GM19372 (cell line): ENCODE data around the gene KCNIP1.

Experiments
- ATAC-seq: cut with Tn5 transposase; IDR thresholded peaks from one replicate; pipeline ENCODE4 v1.9.1; 2021; ENCODE audit warnings: mild to moderate bottlenecking, low read depth, moderate library complexity; ENCODE audit not compliant: unreplicated experiment

The KCNIP1 gene

GRCh38 chr5:170504616-170505266 lies 921 bp downstream of the KCNIP1 start:
- ATAC-seq, result no peak

- ATAC-seq, result no peak
Measured at GRCh38 chr5:170508036-170508435, 4.2 kb downstream of the KCNIP1 start.

GRCh38 chr5:170508660-170509347 lies 5.0 kb downstream of the KCNIP1 start:
- ATAC-seq, result no peak

GRCh38 chr5:170509348-170509660 lies 5.5 kb downstream of the KCNIP1 start:
- no peak for ATAC-seq

GRCh38 chr5:170510126-170510525 lies 6.3 kb downstream of the KCNIP1 start:
- no peak for ATAC-seq

GRCh38 chr5:170510559-170510958 lies 6.7 kb downstream of the KCNIP1 start:
- no peak for ATAC-seq

- no peak for ATAC-seq
Measured at GRCh38 chr5:170511551-170512258, 7.9 kb downstream of the KCNIP1 start.

GRCh38 chr5:170513856-170514525 lies 10.2 kb downstream of the KCNIP1 start:
- no peak for ATAC-seq

GRCh38 chr5:170517411-170517810 lies 13.6 kb downstream of the KCNIP1 start:
- ATAC-seq, result no peak

GRCh38 chr5:170518277-170518676 lies 14.5 kb downstream of the KCNIP1 start:
- no peak for ATAC-seq

- ATAC-seq, result no peak
Measured at GRCh38 chr5:170519549-170519948, 15.7 kb downstream of the KCNIP1 start.

- ATAC-seq, result no peak
Measured at GRCh38 chr5:170520372-170520771, 16.6 kb downstream of the KCNIP1 start.

- no peak for ATAC-seq
Measured at GRCh38 chr5:170522211-170523141, 18.7 kb downstream of the KCNIP1 start.

GRCh38 chr5:170523142-170523551 lies 19.3 kb downstream of the KCNIP1 start:
- ATAC-seq, result no peak

GRCh38 chr5:170523830-170524229 lies 20.0 kb downstream of the KCNIP1 start:
- ATAC-seq, result no peak

GRCh38 chr5:170524576-170524975 lies 20.8 kb downstream of the KCNIP1 start:
- no peak for ATAC-seq

- no peak for ATAC-seq
Measured at GRCh38 chr5:170525470-170526211, 21.8 kb downstream of the KCNIP1 start.

- no peak for ATAC-seq
Measured at GRCh38 chr5:170527991-170528390, 24.2 kb downstream of the KCNIP1 start.

GRCh38 chr5:170528976-170529375 lies 25.2 kb downstream of the KCNIP1 start:
- ATAC-seq, result no peak

GRCh38 chr5:170532935-170533334 lies 29.1 kb downstream of the KCNIP1 start:
- no peak for ATAC-seq
